T-helper 17 cell (primary cell): ENCODE data around the gene KRT81. TPM values are rescaled to one million over a fixed set of nuclear protein-coding genes. Genes with fewer than 3 reads are reported as not detected.

Experiments
- ATAC-seq: fragments of 150-1000 bp; cut with Tn5 transposase; 2 replicates; pipeline ENCODE4 v1.10.0; 2021; ENCODE audit warnings: mild to moderate bottlenecking, moderate library complexity
- DNase-seq, 3 donors: peaks; one replicate each; pipeline versions ENCODE4 v3.0.0 to v3.0.0-alpha.2; 2020 to 2021
- H3K9me3 ChIP-seq: one replicate; pipeline ENCODE4 v1.7.0; 2013; ENCODE audit warnings: low read length, mild to moderate bottlenecking; ENCODE audit not compliant: control insufficient read depth, poor library complexity, severe bottlenecking
- H3K27ac Mint-ChIP-seq: one replicate; pipeline ENCODE4 v1.8.0; 2022; ENCODE audit warnings: mild to moderate bottlenecking, moderate library complexity, mixed read lengths
- H3K27me3 Mint-ChIP-seq: one replicate; pipeline ENCODE4 v1.8.0; 2022; ENCODE audit warnings: mixed read lengths
- H3K36me3 Mint-ChIP-seq: one replicate; pipeline ENCODE4 v1.8.0; 2022; ENCODE audit warnings: low read depth, mixed read lengths
- H3K4me1 Mint-ChIP-seq: one replicate; pipeline ENCODE4 v1.8.0; 2022; ENCODE audit warnings: mild to moderate bottlenecking, mixed read lengths
- H3K4me3 Mint-ChIP-seq: one replicate; pipeline ENCODE4 v1.8.0; 2022; ENCODE audit warnings: mild to moderate bottlenecking, moderate library complexity, mixed read lengths
- total RNA-seq, 4 donors: library from RNA in 2 of 4; stranded (reverse) in 2 of 4; gene quantifications; one replicate each; pipeline ENCODE4 v1.2.3 and lab custom pipeline; 2022 to 2026

The KRT81 gene
- total RNA-seq (not detected), total RNA-seq (lab: John Stamatoyannopoulos, UW) (0 to 0.08 reads per million in 2 donors)

- Mint-ChIP-seq H3K4me1 (no peaks in the 10 kb centered on the region), H3K36me3 (peaks cover 2% of the 10 kb centered on the region), H3K4me3 (no peak within 1 kb of the TSS), H3K27ac (no peak within 1 kb of the TSS), H3K27me3 (peaks cover 28% of the 10 kb centered on the region)
- DNase-seq (no peak), ATAC-seq (no peak)
- H3K9me3 ChIP-seq, result no peaks in the 10 kb centered on the region
Measured at GRCh38 chr12:52291267-52291935, at the start of gene KRT81. Gene KRT81 (minus strand): TSS chr12:52291534. CDS start chr12:52291465, 69 bp downstream.

GRCh38 chr12:52338241-52338960, 47.1 kb upstream of the KRT81 start:
- DNase-seq, result no peak
- no peak overlapping the region for H3K4me3 Mint-ChIP-seq
- peaks cover 3% of the 10 kb centered on the region for H3K4me1 Mint-ChIP-seq
- H3K36me3 Mint-ChIP-seq, result peaks cover 5% of the 10 kb centered on the region
- H3K9me3 ChIP-seq, result no peaks in the 10 kb centered on the region
- no peak overlapping the region for H3K27ac Mint-ChIP-seq
- no peak for ATAC-seq
- H3K27me3 Mint-ChIP-seq, result peaks cover 50% of the 10 kb centered on the region

- H3K27ac Mint-ChIP-seq, result no peak overlapping the region
- peaks cover 5% of the 10 kb centered on the region for H3K36me3 Mint-ChIP-seq
- no peak for ATAC-seq
- H3K27me3 Mint-ChIP-seq, result peaks cover 56% of the 10 kb centered on the region
- no peaks in the 10 kb centered on the region for H3K9me3 ChIP-seq
- DNase-seq, result no peak
- peaks cover 3% of the 10 kb centered on the region for H3K4me1 Mint-ChIP-seq
- no peak overlapping the region for H3K4me3 Mint-ChIP-seq
Measured at GRCh38 chr12:52337054-52337453, 45.7 kb upstream of the KRT81 start.

- no peaks in the 10 kb centered on the region for H3K9me3 ChIP-seq
- DNase-seq, result no peak
- peaks cover 56% of the 10 kb centered on the region for H3K27me3 Mint-ChIP-seq
- peaks cover 7% of the 10 kb centered on the region for H3K36me3 Mint-ChIP-seq
- H3K27ac Mint-ChIP-seq, result no peak overlapping the region
- H3K4me1 Mint-ChIP-seq, result peaks cover 3% of the 10 kb centered on the region
- no peak for ATAC-seq
- H3K4me3 Mint-ChIP-seq, result no peak overlapping the region
Measured at GRCh38 chr12:52336641-52337040, 45.3 kb upstream of the KRT81 start.

- H3K27me3 Mint-ChIP-seq, result peaks cover 47% of the 10 kb centered on the region
- no peak for ATAC-seq
- H3K27ac Mint-ChIP-seq, result no peak overlapping the region
- peaks cover 3% of the 10 kb centered on the region for H3K4me1 Mint-ChIP-seq
- H3K9me3 ChIP-seq, result no peaks in the 10 kb centered on the region
- DNase-seq, result no peak
- no peak overlapping the region for H3K4me3 Mint-ChIP-seq
- peaks cover 9% of the 10 kb centered on the region for H3K36me3 Mint-ChIP-seq
Measured at GRCh38 chr12:52335598-52336262, 44.4 kb upstream of the KRT81 start.

- ATAC-seq, result no peak
- Mint-ChIP-seq H3K4me1 (peaks cover 2% of the 10 kb centered on the region), H3K4me3 (no peak overlapping the region), H3K27ac (no peak overlapping the region), H3K27me3 (peaks cover 49% of the 10 kb centered on the region), H3K36me3 (peaks cover 9% of the 10 kb centered on the region)
- DNase-seq, result no peak
- no peaks in the 10 kb centered on the region for H3K9me3 ChIP-seq
Measured at GRCh38 chr12:52334185-52334584, 42.9 kb upstream of the KRT81 start.

- H3K9me3 ChIP-seq, result no peaks in the 10 kb centered on the region
- Mint-ChIP-seq H3K36me3 (peaks cover 4% of the 10 kb centered on the region), H3K4me3 (no peak overlapping the region), H3K27me3 (peaks cover 47% of the 10 kb centered on the region), H3K4me1 (peaks cover 2% of the 10 kb centered on the region), H3K27ac (no peak overlapping the region)
- DNase-seq, result no peak
- no peak for ATAC-seq
Measured at GRCh38 chr12:52333321-52333720, 42.0 kb upstream of the KRT81 start.

GRCh38 chr12:52332381-52332780, 41.0 kb upstream of the KRT81 start:
- peaks cover 4% of the 10 kb centered on the region for H3K36me3 Mint-ChIP-seq
- H3K4me3 Mint-ChIP-seq, result no peak overlapping the region
- no peak for ATAC-seq
- peaks cover 38% of the 10 kb centered on the region for H3K27me3 Mint-ChIP-seq
- H3K4me1 Mint-ChIP-seq, result peaks cover 6% of the 10 kb centered on the region
- no peak for DNase-seq
- H3K9me3 ChIP-seq, result no peaks in the 10 kb centered on the region
- H3K27ac Mint-ChIP-seq, result no peak overlapping the region

- Mint-ChIP-seq H3K36me3 (peaks cover 4% of the 10 kb centered on the region), H3K27ac (no peak overlapping the region), H3K4me1 (peaks cover 10% of the 10 kb centered on the region), H3K27me3 (peaks cover 38% of the 10 kb centered on the region), H3K4me3 (no peak overlapping the region)
- H3K9me3 ChIP-seq, result no peaks in the 10 kb centered on the region
- ATAC-seq (no peak), DNase-seq (no peak)
Measured at GRCh38 chr12:52331833-52332232, 40.5 kb upstream of the KRT81 start.

GRCh38 chr12:52331039-52331438, 39.7 kb upstream of the KRT81 start:
- Mint-ChIP-seq H3K4me3 (no peak overlapping the region), H3K36me3 (peaks cover 4% of the 10 kb centered on the region), H3K27ac (no peak overlapping the region), H3K4me1 (peaks cover 11% of the 10 kb centered on the region), H3K27me3 (peaks cover 38% of the 10 kb centered on the region)
- H3K9me3 ChIP-seq, result no peaks in the 10 kb centered on the region
- DNase-seq (no peak), ATAC-seq (no peak)

- H3K27ac Mint-ChIP-seq, result peak overlapping the region; percentile 41
- ATAC-seq (no peak), DNase-seq (no peak)
- H3K4me3 Mint-ChIP-seq, result no peak overlapping the region
- no peaks in the 10 kb centered on the region for H3K9me3 ChIP-seq
- peaks cover 41% of the 10 kb centered on the region for H3K27me3 Mint-ChIP-seq
- H3K4me1 Mint-ChIP-seq, result peaks cover 11% of the 10 kb centered on the region
- H3K36me3 Mint-ChIP-seq, result peaks cover 4% of the 10 kb centered on the region
Measured at GRCh38 chr12:52327830-52328500, 36.6 kb upstream of the KRT81 start.

GRCh38 chr12:52327052-52327829, 35.9 kb upstream of the KRT81 start:
- Mint-ChIP-seq H3K4me1 (peaks cover 11% of the 10 kb centered on the region), H3K4me3 (no peak overlapping the region), H3K36me3 (peaks cover 4% of the 10 kb centered on the region), H3K27ac (peak overlapping the region; percentile 41), H3K27me3 (peaks cover 47% of the 10 kb centered on the region)
- DNase-seq (peak; percentile 53 to 68 (median 64)), ATAC-seq (peak; percentile 99)
- H3K9me3 ChIP-seq, result no peaks in the 10 kb centered on the region
